GM12878 (cell line): ENCODE data around the gene BNIP1. TPM values are rescaled to one million over a fixed set of nuclear protein-coding genes. Genes with fewer than 3 reads are reported as not detected.

Source experiments
- ATAC-seq: fragments of 200-7000 bp; cut with Tn5 transposase; 3 replicates; pipeline ENCODE4 v1.9.1; 2020; ENCODE audit warnings: mild to moderate bottlenecking, moderate library complexity
- BruUV-seq: library from RNA; stranded (reverse); fragments of 400-500 nt; replicated peaks from 2 replicates; lab custom pipeline; 2021; lab: Mats Ljungman, UMichigan
- CTCF ChIA-PET: fragments of 300-600 bp; sonication (Branson Sonifier 250); formaldehyde crosslinking; extraction: SDS; loops from one replicate; lab custom pipeline; 2021; ENCODE audit warnings: inconsistent platforms; lab: Yijun Ruan, JAX
- POLR2A ChIA-PET: fragments of 350-600 bp; formaldehyde crosslinking; extraction: SDS; loops from one replicate; lab custom pipeline; 2021; ENCODE audit warnings: inconsistent platforms; lab: Charles Lee
- RAD21 ChIA-PET: fragments of 300-600 bp; sonication (Branson Sonifier 250); formaldehyde crosslinking; loops from one replicate; lab custom pipeline; 2023; ENCODE audit warnings: antibody characterized with exemption; ENCODE audit not compliant: unreplicated experiment; lab: Charles Lee
- SMC1A ChIA-PET: fragments of 300-600 bp; sonication (Branson Sonifier 250); formaldehyde crosslinking; loops from one replicate; lab custom pipeline; 2023; ENCODE audit not compliant: unreplicated experiment, uncharacterized antibody; lab: Charles Lee
- DNase-seq: peaks from one replicate; pipeline ENCODE4 v3.0.0-alpha.2; 2011; ENCODE audit warnings: low read depth, low spot score
- FAIRE-seq: peaks from 3 replicates; lab custom pipeline; 2011; peaks lifted over from hg19 to GRCh38; lab: Jason Lieb, UNC
- H2AFZ ChIP-seq: 2 replicates; pipeline ENCODE4 v1.6.0; 2011; ENCODE audit warnings: low read depth, low read length, control low read depth; ENCODE audit not compliant: control insufficient read depth
- H3K27ac ChIP-seq: 2 replicates; pipeline ENCODE4 v1.5.1; 2011; ENCODE audit warnings: control low read depth; ENCODE audit not compliant: control insufficient read depth, insufficient read depth
- H3K27me3 ChIP-seq, 2 experiments: replicated peaks in 1 of 2; 2 replicates each; pipeline versions ENCODE4 v1.6.0 to v1.6.1; 2011; ENCODE audit warnings: low read length in 1 of 2; ENCODE audit not compliant: control insufficient read depth in 2 of 2, insufficient read depth in 2 of 2
- H3K36me3 ChIP-seq, 2 experiments: 2 replicates each; pipeline ENCODE4 v1.5.1; 2011; ENCODE audit warnings: low read length in 1 of 2; ENCODE audit not compliant: control insufficient read depth in 2 of 2, insufficient read depth in 2 of 2
- H3K4me1 ChIP-seq: 2 replicates; pipeline ENCODE4 v1.6.1; 2011; ENCODE audit warnings: mild to moderate bottlenecking, low read length, moderate library complexity, mixed read lengths; ENCODE audit not compliant: control insufficient read depth, insufficient read depth
- H3K4me2 ChIP-seq: 2 replicates; pipeline ENCODE4 v1.6.0; 2011; ENCODE audit warnings: control low read depth; ENCODE audit not compliant: control insufficient read depth, insufficient read depth
- H3K4me3 ChIP-seq: fragments of 200-600 bp; sonication (generic); 2 replicates; pipeline ENCODE4 v1.5.1; 2016
- H3K79me2 ChIP-seq: 2 replicates; pipeline ENCODE4 v1.6.0; 2011; ENCODE audit warnings: low read length; ENCODE audit not compliant: control insufficient read depth, insufficient read depth
- H3K9ac ChIP-seq: 2 replicates; pipeline ENCODE4 v1.8.0; 2011; ENCODE audit warnings: low read length, control low read depth, mixed read lengths; ENCODE audit not compliant: control insufficient read depth, insufficient read depth
- H3K9me3 ChIP-seq: replicated peaks from 3 replicates; pipeline ENCODE4 v1.5.1; 2011; ENCODE audit warnings: mild to moderate bottlenecking, low read length; ENCODE audit not compliant: control insufficient read depth, insufficient read depth
- H4K20me1 ChIP-seq: 2 replicates; pipeline ENCODE4 v1.6.0; 2011; ENCODE audit not compliant: control insufficient read depth, insufficient read depth
- BCL3 ChIP-seq: IDR thresholded peaks from 2 replicates; pipeline ENCODE4 v1.6.1; 2011; ENCODE audit warnings: borderline replicate concordance, low read depth, mild to moderate bottlenecking, moderate library complexity, low read length; ENCODE audit not compliant: insufficient read depth, poor library complexity, severe bottlenecking
- CBX3 ChIP-seq: fragments of 200-600 bp; sonication (generic); IDR thresholded peaks from 2 replicates; pipeline ENCODE4 v1.6.1; 2016; ENCODE audit warnings: low read depth, borderline replicate concordance
- CREM ChIP-seq: IDR thresholded peaks from 2 replicates; pipeline ENCODE4 v1.6.1; 2014; ENCODE audit warnings: antibody characterized with exemption, low read depth
- EED ChIP-seq: sonication (generic); IDR thresholded peaks from 2 replicates; pipeline ENCODE4 v1.6.1; 2016; ENCODE audit warnings: antibody characterized with exemption, low read depth
- ESRRA ChIP-seq: IDR thresholded peaks from 2 replicates; pipeline ENCODE4 v1.6.1; 2012; ENCODE audit warnings: mild to moderate bottlenecking, low read length, improper control_type of control experiment
- PRDM15 ChIP-seq: fragments of 450-650 bp; formaldehyde crosslinking; IDR thresholded peaks from 2 replicates; pipeline ENCODE4 v1.4.0; 2020; ENCODE audit warnings: mild to moderate bottlenecking, moderate library complexity
- SUZ12 ChIP-seq: fragments of 200-600 bp; sonication (generic); IDR thresholded peaks from one replicate; pipeline ENCODE4 v1.6.1; 2018; ENCODE audit warnings: antibody characterized with exemption, mild to moderate bottlenecking; ENCODE audit not compliant: unreplicated experiment
- USF2 ChIP-seq: IDR thresholded peaks from 2 replicates; pipeline ENCODE4 v1.6.1; 2011; ENCODE audit warnings: low read depth, low read length, improper control_type of control experiment, borderline replicate concordance
- YY1 ChIP-seq: IDR thresholded peaks from 2 replicates; pipeline ENCODE4 v1.6.1; 2011; ENCODE audit warnings: low read depth, mild to moderate bottlenecking, low read length
- WGBS: methylation state at CpG from one replicate; pipeline ENCODE4 v1.1.6; 2016; ENCODE audit warnings: low lambda C conversion rate; ENCODE audit not compliant: insufficient replicate concordance, insufficient coverage; ENCODE audit errors: missing lambda C conversion rate; 5-methylcytosine and 5-hydroxymethylcytosine counted together
- in situ Hi-C: fragments of 300-500 bp; cut with MboI; formaldehyde crosslinking; loops from 9 replicates; pipeline ENCODE4 v1.14.3; 2018; ENCODE audit warnings: mixed read lengths
- intact Hi-C: fragments of 100-400 bp; cut with micrococcal nuclease; formaldehyde crosslinking; loops from one replicate; pipeline ENCODE4 v1.14.2; 2022; ENCODE audit not compliant: unreplicated experiment
- polyA plus RNA-seq, 11 experiments: library from polyadenylated mRNA; depleted of rRNA in 4 of 11; unstranded in 6 of 11; stranded (reverse) in 5 of 11; fragments of >200 nt; fragmentation: Nextera tagmentation in 4 of 11; fragmentation: Illumina TruSeq in 1 of 11; extraction: Ambion mirVana in 4 of 11; extraction: Trizol in 1 of 11; gene quantifications; 1 replicate in 1 of 11; 2 replicates in 10 of 11; pipeline versions ENCODE4 v1.2.1 to v1.2.3, GENCODE V29; 2011 to 2016; ENCODE audit warnings: inconsistent platforms in 2 of 11, missing spikeins in 2 of 11, low read depth in 1 of 11
- total RNA-seq, 4 experiments: library from RNA; depleted of rRNA in 3 of 4; stranded (reverse); fragments of >200 nt in 3 of 4; fragmentation: Illumina TruSeq in 1 of 4; extraction: Trizol in 1 of 4; gene quantifications; 2 replicates each; pipeline versions ENCODE4 v1.2.1 to v1.2.3, GENCODE V29; 2013 to 2021

The BNIP1 gene
- total and polyA plus RNA-seq, 10 of the 15 experiments (the other 5 are each of a cell fraction or from before 2014, with no cell fraction given) = 20.5 to 62.5 (median 27.4) TPM

- H3K9me3 ChIP-seq = no peaks in the 10 kb centered on the region; the same call in 2 of the 3 replicates
- no peak overlapping the region for H3K4me2 ChIP-seq
- H4K20me1 ChIP-seq = 0 out of 2 replicates have a peak, but pooled peaks cover 3% of the 10 kb centered on the region
- ChIA-PET SMC1A (no interaction called here), POLR2A (no interaction called here), RAD21 (interaction anchor here (0.7 to 1.6 kb wide), 3 partner anchors 10 to 214 kb away, joined by 3 read pairs; partner anchors contain the start of gene ATP6V0E1)
- no peak overlapping the region for H3K4me3 ChIP-seq
- ATAC-seq (no peak), FAIRE-seq (no peak)
- no peaks in the 10 kb centered on the region for H3K27me3 ChIP-seq
- no peaks in the 10 kb centered on the region for H3K36me3 ChIP-seq
- WGBS = 35% methylated on average over 9 of the region's 9 CpGs
- TF ChIP-seq USF2 (no peak), CREM (no peak)
- TF ChIP-seq, all 136 proteins: peak for 0
- DNase-seq = no peak
- no peak overlapping the region for H2AFZ ChIP-seq
- intact Hi-C loops (no loop called here), in situ Hi-C loops (no loop called here)
- H3K27ac ChIP-seq = no peak overlapping the region
- H3K9ac ChIP-seq = no peak overlapping the region
- no peaks in the 10 kb centered on the region for H3K79me2 ChIP-seq
- no peaks in the 10 kb centered on the region for H3K4me1 ChIP-seq
- CTCF ChIA-PET = interaction anchor here (0.9 to 1.1 kb wide), 2 partner anchors 220 to 500 kb away, joined by 3 to 4 read pairs; no protein-coding TSS in a partner anchor
- no TSS peak for BruUV-seq
Observed at GRCh38 chr5:173197375-173197891, 53.1 kb downstream of the BNIP1 start.

GRCh38 chr5:173198049-173198448 is 53.7 kb downstream of the BNIP1 start:
- SMC1A ChIA-PET = no interaction called here
- POLR2A ChIA-PET = no interaction called here
- no peaks in the 10 kb centered on the region for H3K27me3 ChIP-seq
- no peaks in the 10 kb centered on the region for H3K36me3 ChIP-seq
- RAD21 ChIA-PET = interaction anchor here (1.3 kb wide), 1 partner anchor 11 kb away, joined by 3 read pairs; no protein-coding TSS in a partner anchor
- H3K4me1 ChIP-seq = no peaks in the 10 kb centered on the region
- CTCF ChIA-PET = interaction anchor here (0.9 to 1.1 kb wide), 2 partner anchors 221 to 501 kb away, joined by 3 to 4 read pairs; no protein-coding TSS in a partner anchor
- BruUV-seq = no TSS peak
- intact Hi-C loops = no loop called here
- H3K9ac ChIP-seq = no peak overlapping the region
- H2AFZ ChIP-seq = no peak overlapping the region
- no peaks in the 10 kb centered on the region for H3K79me2 ChIP-seq
- no peak overlapping the region for H3K27ac ChIP-seq
- in situ Hi-C loops = no loop called here
- WGBS = 40% methylated on average over 7 of the region's 7 CpGs
- no peak overlapping the region for H3K4me2 ChIP-seq
- no peak for FAIRE-seq
- 0 out of 2 replicates have a peak, but pooled peaks cover 3% of the 10 kb centered on the region for H4K20me1 ChIP-seq
- ATAC-seq = no peak
- DNase-seq = no peak
- H3K9me3 ChIP-seq = no peaks in the 10 kb centered on the region; the same call in 2 of the 3 replicates
- no peak overlapping the region for H3K4me3 ChIP-seq
- TF ChIP-seq SUZ12 (no peak), YY1 (no peak), EED (no peak), CBX3 (no peak), BCL3 (no peak), ESRRA (no peak), PRDM15 (CRISPR knock-in tag) (no peak)
